G401.6 (cell line): ENCODE measurements around the gene TGFB2.

ENCODE experiments used
- FAIRE-seq: peaks from 2 replicates; lab custom pipeline; 2012; peaks lifted over from hg19 to GRCh38; lab: Jason Lieb, UNC

Gene TGFB2

GRCh38 chr1:218362418-218363076, 17.4 kb downstream of the TGFB2 start:
- FAIRE-seq = no peak

- no peak for FAIRE-seq
Measured at GRCh38 chr1:218363141-218363540, 18.0 kb downstream of the TGFB2 start.

- no peak for FAIRE-seq
Measured at GRCh38 chr1:218364028-218364710, 19.0 kb downstream of the TGFB2 start.

GRCh38 chr1:218365226-218365999, 20.3 kb downstream of the TGFB2 start:
- FAIRE-seq = no peak

GRCh38 chr1:218366322-218367052, 21.4 kb downstream of the TGFB2 start:
- no peak for FAIRE-seq

GRCh38 chr1:218367118-218367517, 22.0 kb downstream of the TGFB2 start:
- FAIRE-seq = no peak

GRCh38 chr1:218368686-218369085, 23.6 kb downstream of the TGFB2 start:
- no peak for FAIRE-seq

- no peak for FAIRE-seq
Measured at GRCh38 chr1:218369688-218370511, 24.8 kb downstream of the TGFB2 start.

- no peak for FAIRE-seq
Measured at GRCh38 chr1:218371927-218372672, 27.0 kb downstream of the TGFB2 start.

GRCh38 chr1:218374401-218375353, 29.5 kb downstream of the TGFB2 start:
- FAIRE-seq = no peak

GRCh38 chr1:218376722-218377121, 31.6 kb downstream of the TGFB2 start:
- no peak for FAIRE-seq

GRCh38 chr1:218377143-218377660, 32.1 kb downstream of the TGFB2 start:
- FAIRE-seq = no peak

GRCh38 chr1:218380125-218380977, 35.2 kb downstream of the TGFB2 start:
- FAIRE-seq = no peak

GRCh38 chr1:218382261-218382660, 37.1 kb downstream of the TGFB2 start:
- no peak for FAIRE-seq

- no peak for FAIRE-seq
Measured at GRCh38 chr1:218383051-218383450, 37.9 kb downstream of the TGFB2 start.

- FAIRE-seq = no peak
Measured at GRCh38 chr1:218383681-218384080, 38.5 kb downstream of the TGFB2 start.

- no peak for FAIRE-seq
Measured at GRCh38 chr1:218384581-218384993, 39.5 kb downstream of the TGFB2 start.

- FAIRE-seq = no peak
Measured at GRCh38 chr1:218388591-218388990, 43.5 kb downstream of the TGFB2 start.

GRCh38 chr1:218390618-218391017, 45.5 kb downstream of the TGFB2 start:
- no peak for FAIRE-seq
